Measurements from ENCODE around the gene ADIPOQ. TPM values are rescaled to one million over a fixed set of nuclear protein-coding genes. Genes with fewer than 3 reads are reported as not detected.

Gene ADIPOQ
- total and polyA plus RNA-seq, 9 donors, result 1.1 to 6.0 TPM; not detected in 7

DNA sequence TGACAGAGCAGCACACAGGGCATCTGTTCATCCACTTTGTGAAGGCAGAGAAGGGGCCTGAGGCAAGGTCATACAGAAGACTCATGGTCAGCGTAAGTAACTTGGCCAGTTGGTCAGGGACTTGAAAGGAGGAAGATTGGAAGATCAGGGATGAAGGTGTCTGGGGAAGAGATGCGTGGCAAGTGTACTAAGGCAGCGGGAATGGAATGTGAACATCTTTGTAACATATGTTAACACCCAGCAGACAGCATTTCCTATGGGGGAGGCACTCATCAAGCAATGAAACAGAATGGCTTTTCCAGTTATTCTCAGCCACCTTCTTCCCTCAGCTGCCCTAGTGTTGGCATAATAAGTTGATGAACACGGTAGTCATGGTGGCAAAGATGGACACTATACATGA, 28.4 kb upstream of the ADIPOQ start:
- WGBS, 3 donors, result 73 to 82% (median 79%) methylated on average over 4 of the region's 4 CpGs

DNA sequence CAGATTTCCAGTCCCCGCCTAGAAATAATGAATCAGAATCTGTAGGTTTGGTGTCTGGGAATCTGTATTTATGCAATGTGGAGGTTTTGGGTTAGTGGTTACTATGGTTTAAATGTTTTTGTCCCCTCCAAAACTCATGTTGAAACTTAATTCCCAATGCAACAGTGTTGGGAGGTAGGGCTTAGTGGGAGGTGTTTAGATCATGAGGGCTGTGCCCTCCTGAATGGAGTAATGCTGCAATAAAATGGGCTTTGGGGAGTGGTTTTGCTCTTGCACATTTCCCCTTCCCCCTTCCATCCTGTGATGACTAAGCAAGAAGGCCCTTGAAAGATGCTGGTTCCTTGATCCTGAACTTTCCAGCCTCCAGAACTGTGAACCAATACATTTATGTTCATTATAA, 27.1 kb upstream of the ADIPOQ start:
- Histone ChIP-seq H3K9me3 (no peaks in the 10 kb centered on the region), H3K27ac (no peak overlapping the region), H3K27me3 (no peaks in the 10 kb centered on the region), H3K36me3 (no peaks in the 10 kb centered on the region), H3K4me1 (ENCODE audit: insufficient read depth) (no peaks in the 10 kb centered on the region), H3K4me3 (no peak overlapping the region)
- 95 to 97% (median 96%) methylated on average over 1 of the region's 1 CpG for WGBS, 3 donors
- DNase-seq, result no peak
- TF ChIP-seq EP300 (IDR thresholded peaks at IDR 0.05) (no peak), POLR2A (IDR thresholded peaks at IDR 0.05) (no peak)
- TF ChIP-seq, protein P1, sequence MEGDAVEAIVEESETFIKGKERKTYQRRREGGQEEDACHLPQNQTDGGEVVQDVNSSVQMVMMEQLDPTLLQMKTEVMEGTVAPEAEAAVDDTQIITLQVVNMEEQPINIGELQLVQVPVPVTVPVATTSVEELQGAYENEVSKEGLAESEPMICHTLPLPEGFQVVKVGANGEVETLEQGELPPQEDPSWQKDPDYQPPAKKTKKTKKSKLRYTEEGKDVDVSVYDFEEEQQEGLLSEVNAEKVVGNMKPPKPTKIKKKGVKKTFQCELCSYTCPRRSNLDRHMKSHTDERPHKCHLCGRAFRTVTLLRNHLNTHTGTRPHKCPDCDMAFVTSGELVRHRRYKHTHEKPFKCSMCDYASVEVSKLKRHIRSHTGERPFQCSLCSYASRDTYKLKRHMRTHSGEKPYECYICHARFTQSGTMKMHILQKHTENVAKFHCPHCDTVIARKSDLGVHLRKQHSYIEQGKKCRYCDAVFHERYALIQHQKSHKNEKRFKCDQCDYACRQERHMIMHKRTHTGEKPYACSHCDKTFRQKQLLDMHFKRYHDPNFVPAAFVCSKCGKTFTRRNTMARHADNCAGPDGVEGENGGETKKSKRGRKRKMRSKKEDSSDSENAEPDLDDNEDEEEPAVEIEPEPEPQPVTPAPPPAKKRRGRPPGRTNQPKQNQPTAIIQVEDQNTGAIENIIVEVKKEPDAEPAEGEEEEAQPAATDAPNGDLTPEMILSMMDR (IDR thresholded peaks at IDR 0.05), result no peak
- intact Hi-C loops (cut with DNase I), result loop anchor here in 1 of 4 donors (10.0 kb wide), 1 partner anchor 201 kb away; the partner anchor contains the start of gene AHSG

More for the DNA sequence above, 28.4 kb upstream of the ADIPOQ start:
- Histone ChIP-seq H3K4me3 (no peak overlapping the region), H3K9me3 (no peaks in the 10 kb centered on the region), H3K27ac (no peak overlapping the region), H3K4me1 (ENCODE audit: insufficient read depth) (no peaks in the 10 kb centered on the region), H3K36me3 (no peaks in the 10 kb centered on the region), H3K27me3 (no peaks in the 10 kb centered on the region)
- intact Hi-C loops (cut with DNase I), result loop anchor here in 1 of 4 donors (10.0 kb wide), 1 partner anchor 199 kb away; the partner anchor contains the start of gene AHSG
- TF ChIP-seq POLR2A (IDR thresholded peaks at IDR 0.05), result no peak
- no peak for TF ChIP-seq EP300 (IDR thresholded peaks at IDR 0.05)
- TF ChIP-seq, protein P1 (IDR thresholded peaks at IDR 0.05), result no peak
- no peak for DNase-seq

DNA sequence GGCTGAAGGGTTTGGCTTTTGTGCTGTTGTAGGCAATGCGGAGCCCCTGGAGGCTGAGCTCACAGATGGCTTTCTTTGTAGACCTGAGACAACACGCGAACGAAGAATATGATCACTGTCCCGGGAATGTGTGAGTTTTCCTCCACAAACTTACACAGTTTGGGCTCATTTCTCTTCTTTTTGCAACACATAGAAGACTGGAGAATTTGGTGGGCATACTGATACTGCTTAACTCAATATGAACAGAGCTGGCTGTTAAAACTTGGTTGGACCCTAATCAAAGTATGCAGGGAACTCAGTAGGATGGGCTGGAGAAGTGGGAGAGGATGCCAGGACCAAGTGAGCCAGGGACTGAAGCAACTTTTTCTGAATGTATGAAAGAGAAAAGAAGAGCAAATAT, 24.0 kb upstream of the ADIPOQ start:
- H3K4me1 ChIP-seq (ENCODE audit: insufficient read depth), result no peaks in the 10 kb centered on the region
- H3K4me3 ChIP-seq, result no peak overlapping the region
- H3K27ac ChIP-seq, result no peak overlapping the region
- DNase-seq, result no peak
- H3K27me3 ChIP-seq, result no peaks in the 10 kb centered on the region
- WGBS, 3 donors, result 84 to 91% (median 84%) methylated on average over 5 of the region's 5 CpGs
- TF ChIP-seq EP300 (IDR thresholded peaks at IDR 0.05) (no peak), POLR2A (IDR thresholded peaks at IDR 0.05) (no peak)
- TF ChIP-seq, protein P1 (IDR thresholded peaks at IDR 0.05), result no peak
- no peaks in the 10 kb centered on the region for H3K36me3 ChIP-seq
- H3K9me3 ChIP-seq, result no peaks in the 10 kb centered on the region
- intact Hi-C loops (cut with DNase I), result loop anchor here in 1 of 4 donors (10.0 kb wide), 1 partner anchor 204 kb away; the partner anchor contains the start of gene AHSG

DNA sequence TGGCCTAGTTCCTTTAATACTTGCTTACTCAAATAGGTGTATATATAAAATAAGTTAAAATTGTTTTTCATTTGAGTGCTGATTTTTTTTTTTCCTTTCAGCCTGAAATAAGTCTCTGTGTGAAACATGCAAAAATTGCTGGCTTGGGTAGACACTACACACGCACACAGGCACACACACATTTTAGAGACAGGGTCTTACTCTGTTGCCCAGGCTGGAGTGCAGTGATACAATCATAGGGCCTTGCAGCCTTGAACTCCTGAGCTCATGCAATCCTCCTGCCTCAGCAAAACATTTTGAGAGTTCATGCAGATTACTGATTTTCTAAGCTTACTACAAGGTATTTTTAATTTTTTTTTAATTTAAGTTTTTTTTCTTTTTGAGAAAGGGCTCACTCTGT, 23.6 kb upstream of the ADIPOQ start:
- H3K27ac ChIP-seq, result no peak overlapping the region
- no peak for DNase-seq
- H3K27me3 ChIP-seq, result no peaks in the 10 kb centered on the region
- H3K4me3 ChIP-seq, result no peak overlapping the region
- intact Hi-C loops (cut with DNase I), result loop anchor here in 1 of 4 donors (10.0 kb wide), 1 partner anchor 204 kb away; the partner anchor contains the start of gene AHSG
- H3K4me1 ChIP-seq (ENCODE audit: insufficient read depth), result no peaks in the 10 kb centered on the region
- H3K36me3 ChIP-seq, result no peaks in the 10 kb centered on the region
- TF ChIP-seq EP300 (IDR thresholded peaks at IDR 0.05), result no peak
- TF ChIP-seq, protein P1 (IDR thresholded peaks at IDR 0.05), result no peak
- no peaks in the 10 kb centered on the region for H3K9me3 ChIP-seq
- 69 to 86% (median 78%) methylated on average over 1 of the region's 1 CpG for WGBS, 3 donors
